ENCODE results near the gene PCMTD2. TPM values are rescaled to one million over a fixed set of nuclear protein-coding genes. Genes with fewer than 3 reads are reported as not detected.

The PCMTD2 gene
- total and polyA plus RNA-seq, 2 experiments from 2014 or later = 33.8 to 76.1 TPM

DNA sequence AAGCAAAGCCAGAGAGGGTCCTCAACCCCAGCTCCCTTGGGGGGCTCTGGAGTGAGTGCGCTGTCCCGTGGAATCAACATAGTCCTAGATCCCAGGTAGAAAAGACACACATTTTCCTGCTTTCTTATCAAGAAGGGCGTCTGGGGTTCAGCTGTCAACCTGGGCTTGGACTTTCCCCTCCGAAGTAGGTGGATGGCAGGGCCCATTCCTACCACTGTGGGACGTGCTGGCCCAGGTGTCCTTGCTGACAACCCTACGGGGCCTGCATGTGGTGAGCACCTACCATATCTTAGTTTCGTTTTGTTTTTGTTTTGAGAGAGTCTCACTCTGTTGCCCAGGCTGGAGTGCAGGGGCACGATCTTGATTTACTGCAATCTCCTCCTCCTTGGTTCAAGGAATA lies 48.9 kb upstream of the PCMTD2 start (continued):
- TF ChIP-seq, protein P1, sequence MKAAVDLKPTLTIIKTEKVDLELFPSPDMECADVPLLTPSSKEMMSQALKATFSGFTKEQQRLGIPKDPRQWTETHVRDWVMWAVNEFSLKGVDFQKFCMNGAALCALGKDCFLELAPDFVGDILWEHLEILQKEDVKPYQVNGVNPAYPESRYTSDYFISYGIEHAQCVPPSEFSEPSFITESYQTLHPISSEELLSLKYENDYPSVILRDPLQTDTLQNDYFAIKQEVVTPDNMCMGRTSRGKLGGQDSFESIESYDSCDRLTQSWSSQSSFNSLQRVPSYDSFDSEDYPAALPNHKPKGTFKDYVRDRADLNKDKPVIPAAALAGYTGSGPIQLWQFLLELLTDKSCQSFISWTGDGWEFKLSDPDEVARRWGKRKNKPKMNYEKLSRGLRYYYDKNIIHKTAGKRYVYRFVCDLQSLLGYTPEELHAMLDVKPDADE (IDR thresholded peaks at IDR 0.05) = no peak
- no peak for TF ChIP-seq CREB1 (CRISPR knock-in tag; IDR thresholded peaks at IDR 0.05; ENCODE audit: low read depth)
- no peak for TF ChIP-seq NANOG (IDR thresholded peaks at IDR 0.05; ENCODE audit: borderline replicate concordance)
- TF ChIP-seq EZH2 (IDR thresholded peaks at IDR 0.05; ENCODE audit: low read depth, unreplicated experiment) = no peak
- no peak for TF ChIP-seq JUNB (IDR thresholded peaks at IDR 0.05; ENCODE audit: unreplicated experiment)
- TF ChIP-seq STAT1 (IDR thresholded peaks at IDR 0.05; ENCODE audit: unreplicated experiment) = no peak

DNA sequence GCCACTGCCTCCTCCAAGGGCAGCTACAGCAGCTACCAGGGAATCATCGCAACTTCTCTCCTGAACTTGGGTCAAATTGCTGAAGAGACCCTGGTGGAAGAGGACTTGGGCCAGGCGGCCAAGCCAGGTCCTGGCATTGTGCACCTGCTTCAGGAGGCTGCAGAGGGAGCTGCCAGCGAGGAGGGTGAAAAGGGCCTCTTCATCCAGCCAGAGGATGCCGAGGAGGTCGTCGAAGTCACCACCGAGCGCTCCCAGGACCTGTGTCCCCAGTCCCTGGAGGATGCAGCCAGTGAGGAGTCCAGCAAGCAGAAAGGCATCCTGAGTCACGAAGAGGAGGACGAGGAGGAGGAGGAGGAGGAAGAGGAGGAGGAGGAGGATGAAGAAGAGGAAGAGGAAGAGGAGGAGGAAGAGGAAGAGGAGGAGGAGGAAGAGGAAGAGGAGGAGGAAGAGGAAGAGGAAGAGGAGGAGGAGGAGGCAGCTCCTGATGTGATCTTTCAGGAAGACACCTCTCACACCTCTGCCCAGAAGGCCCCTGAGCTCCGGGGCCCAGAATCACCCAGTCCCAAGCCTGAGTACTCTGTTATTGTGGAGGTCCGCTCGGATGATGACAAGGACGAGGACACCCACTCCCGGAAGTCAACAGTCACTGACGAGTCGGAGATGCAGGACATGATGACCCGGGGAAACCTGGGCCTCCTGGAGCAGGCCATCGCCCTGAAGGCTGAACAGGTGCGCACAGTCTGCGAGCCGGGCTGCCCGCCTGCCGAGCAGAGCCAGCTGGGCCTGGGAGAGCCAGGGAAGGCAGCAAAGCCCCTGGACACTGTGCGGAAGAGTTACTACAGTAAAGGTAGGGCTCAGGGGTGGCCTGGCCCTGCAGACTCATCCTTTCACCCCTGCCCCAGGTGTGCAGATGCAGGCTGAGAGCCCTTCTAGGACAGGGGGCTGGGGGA lies 47.6 kb upstream of the PCMTD2 start:
- peaks cover 2% of the 10 kb centered on the region for H3K27me3 Mint-ChIP-seq (ENCODE audit: insufficient read depth, low read depth, poor library complexity)
- Histone ChIP-seq H3K4me3 (no peak overlapping the region), H3K4me2 (no peak overlapping the region), H3F3A (replicated peaks; ENCODE audit: low read depth) (no peaks in the 10 kb centered on the region), H3K4me1 (ENCODE audit: insufficient read depth) (no peaks in the 10 kb centered on the region), H3K27me3 (ENCODE audit: insufficient read depth) (no peaks in the 10 kb centered on the region), H3K79me2 (replicated peaks; ENCODE audit: insufficient read depth) (no peaks in the 10 kb centered on the region), H3K36me3 (ENCODE audit: insufficient read depth) (no peaks in the 10 kb centered on the region), H3K9me2 (ENCODE audit: insufficient read depth) (no peaks in the 10 kb centered on the region), H2AFZ (no peak overlapping the region), H3K27ac (ENCODE audit: low read depth) (no peak overlapping the region), H4K20me1 (replicated peaks; ENCODE audit: insufficient read depth) (no peaks in the 10 kb centered on the region)
- H3K36me3 Mint-ChIP-seq (ENCODE audit: low read depth) = no peaks in the 10 kb centered on the region
- H3K9me3 Mint-ChIP-seq = no peaks in the 10 kb centered on the region
- ATAC-seq (no peak), DNase-seq (ENCODE audit: low spot score) (no peak)
- no peak overlapping the region for H3K4me3 Mint-ChIP-seq
- TF ChIP-seq ZNF114 (CRISPR knock-in tag; IDR thresholded peaks at IDR 0.05) = no peak
- TF ChIP-seq NANOG (IDR thresholded peaks at IDR 0.05; ENCODE audit: borderline replicate concordance) = no peak
- TF ChIP-seq, protein P2, sequence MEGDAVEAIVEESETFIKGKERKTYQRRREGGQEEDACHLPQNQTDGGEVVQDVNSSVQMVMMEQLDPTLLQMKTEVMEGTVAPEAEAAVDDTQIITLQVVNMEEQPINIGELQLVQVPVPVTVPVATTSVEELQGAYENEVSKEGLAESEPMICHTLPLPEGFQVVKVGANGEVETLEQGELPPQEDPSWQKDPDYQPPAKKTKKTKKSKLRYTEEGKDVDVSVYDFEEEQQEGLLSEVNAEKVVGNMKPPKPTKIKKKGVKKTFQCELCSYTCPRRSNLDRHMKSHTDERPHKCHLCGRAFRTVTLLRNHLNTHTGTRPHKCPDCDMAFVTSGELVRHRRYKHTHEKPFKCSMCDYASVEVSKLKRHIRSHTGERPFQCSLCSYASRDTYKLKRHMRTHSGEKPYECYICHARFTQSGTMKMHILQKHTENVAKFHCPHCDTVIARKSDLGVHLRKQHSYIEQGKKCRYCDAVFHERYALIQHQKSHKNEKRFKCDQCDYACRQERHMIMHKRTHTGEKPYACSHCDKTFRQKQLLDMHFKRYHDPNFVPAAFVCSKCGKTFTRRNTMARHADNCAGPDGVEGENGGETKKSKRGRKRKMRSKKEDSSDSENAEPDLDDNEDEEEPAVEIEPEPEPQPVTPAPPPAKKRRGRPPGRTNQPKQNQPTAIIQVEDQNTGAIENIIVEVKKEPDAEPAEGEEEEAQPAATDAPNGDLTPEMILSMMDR (conservative IDR thresholded peaks at IDR 0.05; ENCODE audit: low read depth in 2 of 2) = no peak
- no peak for TF ChIP-seq CREB1 (CRISPR knock-in tag; IDR thresholded peaks at IDR 0.05; ENCODE audit: low read depth)
- TF ChIP-seq, protein P3, sequence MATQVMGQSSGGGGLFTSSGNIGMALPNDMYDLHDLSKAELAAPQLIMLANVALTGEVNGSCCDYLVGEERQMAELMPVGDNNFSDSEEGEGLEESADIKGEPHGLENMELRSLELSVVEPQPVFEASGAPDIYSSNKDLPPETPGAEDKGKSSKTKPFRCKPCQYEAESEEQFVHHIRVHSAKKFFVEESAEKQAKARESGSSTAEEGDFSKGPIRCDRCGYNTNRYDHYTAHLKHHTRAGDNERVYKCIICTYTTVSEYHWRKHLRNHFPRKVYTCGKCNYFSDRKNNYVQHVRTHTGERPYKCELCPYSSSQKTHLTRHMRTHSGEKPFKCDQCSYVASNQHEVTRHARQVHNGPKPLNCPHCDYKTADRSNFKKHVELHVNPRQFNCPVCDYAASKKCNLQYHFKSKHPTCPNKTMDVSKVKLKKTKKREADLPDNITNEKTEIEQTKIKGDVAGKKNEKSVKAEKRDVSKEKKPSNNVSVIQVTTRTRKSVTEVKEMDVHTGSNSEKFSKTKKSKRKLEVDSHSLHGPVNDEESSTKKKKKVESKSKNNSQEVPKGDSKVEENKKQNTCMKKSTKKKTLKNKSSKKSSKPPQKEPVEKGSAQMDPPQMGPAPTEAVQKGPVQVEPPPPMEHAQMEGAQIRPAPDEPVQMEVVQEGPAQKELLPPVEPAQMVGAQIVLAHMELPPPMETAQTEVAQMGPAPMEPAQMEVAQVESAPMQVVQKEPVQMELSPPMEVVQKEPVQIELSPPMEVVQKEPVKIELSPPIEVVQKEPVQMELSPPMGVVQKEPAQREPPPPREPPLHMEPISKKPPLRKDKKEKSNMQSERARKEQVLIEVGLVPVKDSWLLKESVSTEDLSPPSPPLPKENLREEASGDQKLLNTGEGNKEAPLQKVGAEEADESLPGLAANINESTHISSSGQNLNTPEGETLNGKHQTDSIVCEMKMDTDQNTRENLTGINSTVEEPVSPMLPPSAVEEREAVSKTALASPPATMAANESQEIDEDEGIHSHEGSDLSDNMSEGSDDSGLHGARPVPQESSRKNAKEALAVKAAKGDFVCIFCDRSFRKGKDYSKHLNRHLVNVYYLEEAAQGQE (IDR thresholded peaks at IDR 0.05; ENCODE audit: unreplicated experiment) = no peak
- TF ChIP-seq EZH2phosphoT487 (IDR thresholded peaks at IDR 0.05; ENCODE audit: unreplicated experiment) = no peak
- no peak for TF ChIP-seq EZH2 (IDR thresholded peaks at IDR 0.05; ENCODE audit: low read depth, unreplicated experiment)
- no peak for TF ChIP-seq STAT1 (IDR thresholded peaks at IDR 0.05; ENCODE audit: unreplicated experiment)
- peaks cover 3% of the 10 kb centered on the region; the same call in 1 of the 3 replicates for H3K4me1 Mint-ChIP-seq
- H3K27ac Mint-ChIP-seq = no peak overlapping the region
